SK-N-SH (cell line): ENCODE results near the gene RAPH1. TPM values are rescaled to one million over a fixed set of nuclear protein-coding genes. Genes with fewer than 3 reads are reported as not detected.

Source experiments
- CTCF ChIA-PET: fragments of 300-600, 350-600 bp; formaldehyde crosslinking; extraction: SDS; loops from one replicate; lab custom pipeline; 2021; lab: Yijun Ruan, JAX
- POLR2A ChIA-PET: fragments of 350-600 bp; sonication (Branson Sonifier 250); formaldehyde crosslinking; extraction: SDS; loops from one replicate; lab custom pipeline; 2020; ENCODE audit warnings: antibody characterized with exemption, inconsistent platforms; lab: Yijun Ruan, JAX
- DNase-seq: peaks from one replicate; pipeline ENCODE4 v3.0.0; 2012
- H2AFZ ChIP-seq: fragments of 200-600 bp; sonication (generic); 2 replicates; pipeline ENCODE4 v1.8.1; 2016; ENCODE audit warnings: antibody characterized with exemption, mild to moderate bottlenecking, low read depth
- H3F3A ChIP-seq: fragments of 200-600 bp; sonication (generic); replicated peaks from 2 replicates; pipeline ENCODE3; 2016; ENCODE audit warnings: antibody characterized with exemption, mild to moderate bottlenecking; ENCODE audit not compliant: insufficient read depth
- H3K27ac ChIP-seq, 2 experiments: fragments of 200-500 bp in 1 of 2; fragments of 200-600 bp in 1 of 2; sonication (Bioruptor generic) in 1 of 2; sonication (generic), shearing (Covaris generic) in 1 of 2; 2 replicates each; pipeline versions ENCODE4 v1.5.1 to v1.6.1; 2014 to 2016; ENCODE audit warnings: low read depth in 2 of 2, inconsistent platforms in 1 of 2, low read length in 1 of 2, mild to moderate bottlenecking in 1 of 2, mixed read lengths in 1 of 2
- H3K27me3 ChIP-seq: fragments of 200-600 bp; sonication (generic), shearing (Covaris generic); 2 replicates; pipeline ENCODE4 v1.6.1; 2016; ENCODE audit warnings: mixed run types; ENCODE audit not compliant: insufficient read depth
- H3K36me3 ChIP-seq, 2 experiments: fragments of 200-500 bp in 1 of 2; fragments of 200-600 bp in 1 of 2; sonication (Bioruptor generic) in 1 of 2; sonication (generic) in 1 of 2; replicated peaks in 1 of 2; 2 replicates each; pipeline versions ENCODE3 to v1.5.1; 2014 to 2016; ENCODE audit warnings: low read length in 1 of 2, mild to moderate bottlenecking in 1 of 2; ENCODE audit not compliant: insufficient read depth in 2 of 2, control insufficient read depth in 1 of 2
- H3K4me1 ChIP-seq, 2 experiments: fragments of 200-500 bp in 1 of 2; fragments of 200-600 bp in 1 of 2; sonication (Bioruptor generic) in 1 of 2; sonication (generic), shearing (Covaris generic) in 1 of 2; 2 replicates each; pipeline versions ENCODE4 v1.5.1 to v1.6.1; 2014 to 2016; ENCODE audit warnings: low read depth in 1 of 2, low read length in 1 of 2, mixed run types in 1 of 2; ENCODE audit not compliant: insufficient read depth in 2 of 2, control insufficient read depth in 1 of 2
- H3K4me2 ChIP-seq: fragments of 200-600 bp; sonication (generic), shearing (Covaris generic); 2 replicates; pipeline ENCODE4 v1.6.1; 2017; ENCODE audit warnings: mixed run types
- H3K4me3 ChIP-seq, 2 experiments: fragments of 200-500 bp in 1 of 2; fragments of 200-600 bp in 1 of 2; sonication (Bioruptor generic) in 1 of 2; sonication (generic), shearing (Covaris generic) in 1 of 2; 2 replicates each; pipeline versions ENCODE4 v1.5.1 to v1.8.1; 2014 to 2016; ENCODE audit warnings: low read depth in 2 of 2, inconsistent platforms in 1 of 2, low read length in 1 of 2, mild to moderate bottlenecking in 1 of 2, mixed read lengths in 1 of 2, moderate library complexity in 1 of 2
- H3K79me2 ChIP-seq: fragments of 200-600 bp; sonication (generic); 2 replicates; pipeline ENCODE4 v1.8.1; 2017; ENCODE audit warnings: mild to moderate bottlenecking; ENCODE audit not compliant: insufficient read depth
- H3K9ac ChIP-seq: fragments of 200-600 bp; sonication (generic); 2 replicates; pipeline ENCODE4 v1.6.1; 2017; ENCODE audit warnings: mixed run types
- H3K9me2 ChIP-seq: fragments of 200-600 bp; sonication (generic); 2 replicates; pipeline ENCODE4 v1.6.1; 2017; ENCODE audit warnings: mixed run types
- H3K9me3 ChIP-seq: fragments of 200-600 bp; sonication (generic); 2 replicates; pipeline ENCODE4 v1.6.1; 2017; ENCODE audit warnings: mixed run types, mild to moderate bottlenecking, moderate library complexity
- H4K20me1 ChIP-seq: fragments of 200-600 bp; sonication (generic); 2 replicates; pipeline ENCODE4 v1.6.1; 2017; ENCODE audit warnings: mild to moderate bottlenecking, mixed run types; ENCODE audit not compliant: insufficient read depth
- CHD2 ChIP-seq: fragments of 150-350 bp; IDR thresholded peaks from 2 replicates; pipeline ENCODE4 v1.6.1; 2018; ENCODE audit warnings: low read length; ENCODE audit not compliant: partially characterized antibody
- CTCF ChIP-seq: fragments of 200-600 bp; sonication (generic); IDR thresholded peaks from 2 replicates; pipeline ENCODE4 v1.6.1; 2017; ENCODE audit warnings: antibody characterized with exemption, mild to moderate bottlenecking, moderate library complexity
- ELF1 ChIP-seq: IDR thresholded peaks from 2 replicates; pipeline ENCODE4 v1.4.0; 2012
- EZH2phosphoT487 ChIP-seq: fragments of 200-600 bp; sonication (generic); IDR thresholded peaks from 2 replicates; pipeline ENCODE4 v1.6.1; 2017; ENCODE audit warnings: low read depth, mixed run types, mild to moderate bottlenecking, antibody characterized with exemption, moderate library complexity, borderline replicate concordance
- FOSL2 ChIP-seq: IDR thresholded peaks from 2 replicates; pipeline ENCODE4 v1.4.0; 2012; ENCODE audit warnings: low read depth, mild to moderate bottlenecking, moderate library complexity, borderline replicate concordance
- FOXJ3 ChIP-seq: sonication (generic); formaldehyde crosslinking; IDR thresholded peaks from 2 replicates; pipeline ENCODE4 v1.5.1; 2020; ENCODE audit warnings: mild to moderate bottlenecking, missing genetic modification reagents
- FOXM1 ChIP-seq: IDR thresholded peaks from 2 replicates; pipeline ENCODE4 v1.4.0; 2012; ENCODE audit warnings: low read depth, mild to moderate bottlenecking
- GATA2 ChIP-seq: sonication (generic); formaldehyde crosslinking; IDR thresholded peaks from 2 replicates; pipeline ENCODE4 v1.5.0; 2020; ENCODE audit warnings: mild to moderate bottlenecking, missing genetic modification reagents
- JUND ChIP-seq: IDR thresholded peaks from 2 replicates; pipeline ENCODE4 v1.4.0; 2012
- MAX ChIP-seq: IDR thresholded peaks from 2 replicates; pipeline ENCODE4 v1.4.0; 2012; ENCODE audit warnings: low read depth
- MEF2A ChIP-seq: IDR thresholded peaks from 2 replicates; pipeline ENCODE4 v1.4.0; 2012; ENCODE audit warnings: low read depth, borderline replicate concordance
- NFIC ChIP-seq: IDR thresholded peaks from 2 replicates; pipeline ENCODE4 v1.4.0; 2012; ENCODE audit warnings: borderline replicate concordance
- PBX3 ChIP-seq: IDR thresholded peaks from 2 replicates; pipeline ENCODE4; 2012
- RAD21 ChIP-seq: IDR thresholded peaks from 2 replicates; pipeline ENCODE4 v1.6.1; 2012; ENCODE audit warnings: mild to moderate bottlenecking, low read length
- RCOR1 ChIP-seq: fragments of 150-350 bp; IDR thresholded peaks from 2 replicates; pipeline ENCODE4 v1.6.1; 2017; ENCODE audit warnings: antibody characterized with exemption, low read length
- RFX5 ChIP-seq: IDR thresholded peaks from 2 replicates; pipeline ENCODE4 v1.6.1; 2012; ENCODE audit warnings: mild to moderate bottlenecking, improper control_type of control experiment, low read length
- RXRA ChIP-seq: IDR thresholded peaks from 2 replicates; pipeline ENCODE4 v1.4.0; 2012; ENCODE audit warnings: low read depth, mild to moderate bottlenecking, borderline replicate concordance
- SIN3A ChIP-seq: IDR thresholded peaks from 2 replicates; pipeline ENCODE4 v1.6.1; 2012; ENCODE audit warnings: low read depth, mild to moderate bottlenecking, low read length, moderate library complexity, borderline replicate concordance
- SMC3 ChIP-seq: IDR thresholded peaks from 2 replicates; pipeline ENCODE4 v1.6.1; 2012; ENCODE audit warnings: low read depth, low read length, improper control_type of control experiment
- TAF1 ChIP-seq: IDR thresholded peaks from 2 replicates; pipeline ENCODE4 v1.6.1; 2012; ENCODE audit warnings: low read depth, mild to moderate bottlenecking, low read length, moderate library complexity, borderline replicate concordance
- TCF12 ChIP-seq: IDR thresholded peaks from 2 replicates; pipeline ENCODE4 v1.4.0; 2012
- TEAD4 ChIP-seq: IDR thresholded peaks from 2 replicates; pipeline ENCODE4 v1.4.0; 2012; ENCODE audit warnings: mild to moderate bottlenecking, borderline replicate concordance; ENCODE audit not compliant: insufficient read depth
- USF1 ChIP-seq: IDR thresholded peaks from 2 replicates; pipeline ENCODE4 v1.4.0; 2012; ENCODE audit warnings: low read depth, borderline replicate concordance
- WGBS: methylation state at CpG from one replicate; pipeline ENCODE4 v1.1.6; 2017; ENCODE audit warnings: low lambda C conversion rate; 5-methylcytosine and 5-hydroxymethylcytosine counted together
- polyA plus RNA-seq, 3 experiments: library from polyadenylated mRNA; depleted of rRNA; stranded (reverse); fragments of >200 nt; gene quantifications; 2 replicates each; pipeline ENCODE4 v1.2.3, GENCODE V29; 2012

The RAPH1 gene
- polyA plus RNA-seq, 1 of the 3 experiments (the other 2 are of a cell fraction): 6.7 TPM

- Histone ChIP-seq H3K27me3 (no peaks in the 10 kb centered on the region), H3K36me3 (peaks cover 60 to 67% of the 10 kb centered on the region in 2 experiments), H3K9ac (no peak overlapping the region), H3K9me2 (no peaks in the 10 kb centered on the region), H3K9me3 (no peaks in the 10 kb centered on the region), H3K27ac (no peak overlapping the region), H3K79me2 (peaks cover 3% of the 10 kb centered on the region), H3K4me1 (peaks cover 5 to 7% of the 10 kb centered on the region in 2 experiments; a peak in 2 of 4 replicates), H3K4me3 (no peak overlapping the region), H4K20me1 (no peaks in the 10 kb centered on the region), H3F3A (peaks cover 35% of the 10 kb centered on the region), H2AFZ (no peak overlapping the region), H3K4me2 (no peak overlapping the region)
- TF ChIP-seq CHD2 (no peak), RCOR1 (no peak), FOXM1 (no peak), MEF2A (no peak), SIN3A (no peak), RXRA (no peak), FOXJ3 (no peak), TCF12 (no peak), MAX (no peak), NFIC (no peak), RFX5 (no peak), PBX3 (no peak), GATA2 (CRISPR knock-in tag) (no peak), ELF1 (no peak), TAF1 (no peak), JUND (no peak), FOSL2 (no peak), TEAD4 (no peak), EZH2phosphoT487 (no peak)
- CTCF ChIA-PET: interaction anchor here (0.9 to 2.2 kb wide), 6 partner anchors 11 to 360 kb away, joined by 3 to 7 read pairs (median 3); partner anchors contain the start of gene CYP20A1
- WGBS: 85% methylated on average over 3 of the region's 3 CpGs
- no peak for DNase-seq
- POLR2A ChIA-PET: no interaction called here
Observed at GRCh38 chr2:203455209-203455608, 79.9 kb downstream of the RAPH1 start.

GRCh38 chr2:203453858-203454451 lies 81.1 kb downstream of the RAPH1 start:
- peak overlapping the region; percentile 18 to 22; a peak in 2 of 4 replicates for H3K27ac ChIP-seq
- H3K4me3 ChIP-seq: no peak overlapping the region
- DNase-seq: peak; percentile 52
- H3F3A ChIP-seq: peaks cover 36% of the 10 kb centered on the region
- TF ChIP-seq RAD21 (peak; percentile 88), SMC3 (peak; percentile 62), USF1 (no peak), JUND (no peak), NFIC (no peak), CTCF (peak; percentile 83), PBX3 (no peak), GATA2 (CRISPR knock-in tag) (no peak)
- H3K4me1 ChIP-seq: peaks cover 5 to 7% of the 10 kb centered on the region in 2 experiments; a peak in 2 of 4 replicates
- POLR2A ChIA-PET: no interaction called here
- H3K36me3 ChIP-seq: peaks cover 55 to 66% of the 10 kb centered on the region in 2 experiments
- H3K4me2 ChIP-seq: no peak overlapping the region
- 16% methylated on average over 1 of the region's 1 CpG for WGBS
- H3K27me3 ChIP-seq: no peaks in the 10 kb centered on the region
- CTCF ChIA-PET: interaction anchor here (0.6 to 2.3 kb wide), 34 partner anchors 9 to 893 kb away, joined by 3 to 10 read pairs (median 4); partner anchors contain the start of gene CYP20A1
- H3K79me2 ChIP-seq: no peaks in the 10 kb centered on the region
- H4K20me1 ChIP-seq: no peaks in the 10 kb centered on the region
- no peak overlapping the region for H2AFZ ChIP-seq
- H3K9me3 ChIP-seq: no peaks in the 10 kb centered on the region
- H3K9me2 ChIP-seq: no peaks in the 10 kb centered on the region
- no peak overlapping the region for H3K9ac ChIP-seq
